CD4-positive, alpha-beta T cell treated with Interleukin-12 subunit alpha and Interleukin-12 subunit beta, for 1 hour (primary cell): ENCODE data around the gene MYL3.
"Not testable (repeated sequence)": the region's sequence is repeated elsewhere in the genome, so short reads cannot be mapped to it uniquely, and the experiment has no call there.

ENCODE experiments used
- DNase-seq: peaks from one replicate; pipeline ENCODE4 v3.0.0-alpha.2; 2020

Gene MYL3

GRCh38 chr3:46849045-46849631 is 14.1 kb downstream of the MYL3 start:
- DNase-seq: no peak

- DNase-seq: peak; percentile 26
Measured at GRCh38 chr3:46848271-46849044, 14.8 kb downstream of the MYL3 start.

GRCh38 chr3:46847744-46848143 is 15.5 kb downstream of the MYL3 start:
- no peak for DNase-seq

DNA sequence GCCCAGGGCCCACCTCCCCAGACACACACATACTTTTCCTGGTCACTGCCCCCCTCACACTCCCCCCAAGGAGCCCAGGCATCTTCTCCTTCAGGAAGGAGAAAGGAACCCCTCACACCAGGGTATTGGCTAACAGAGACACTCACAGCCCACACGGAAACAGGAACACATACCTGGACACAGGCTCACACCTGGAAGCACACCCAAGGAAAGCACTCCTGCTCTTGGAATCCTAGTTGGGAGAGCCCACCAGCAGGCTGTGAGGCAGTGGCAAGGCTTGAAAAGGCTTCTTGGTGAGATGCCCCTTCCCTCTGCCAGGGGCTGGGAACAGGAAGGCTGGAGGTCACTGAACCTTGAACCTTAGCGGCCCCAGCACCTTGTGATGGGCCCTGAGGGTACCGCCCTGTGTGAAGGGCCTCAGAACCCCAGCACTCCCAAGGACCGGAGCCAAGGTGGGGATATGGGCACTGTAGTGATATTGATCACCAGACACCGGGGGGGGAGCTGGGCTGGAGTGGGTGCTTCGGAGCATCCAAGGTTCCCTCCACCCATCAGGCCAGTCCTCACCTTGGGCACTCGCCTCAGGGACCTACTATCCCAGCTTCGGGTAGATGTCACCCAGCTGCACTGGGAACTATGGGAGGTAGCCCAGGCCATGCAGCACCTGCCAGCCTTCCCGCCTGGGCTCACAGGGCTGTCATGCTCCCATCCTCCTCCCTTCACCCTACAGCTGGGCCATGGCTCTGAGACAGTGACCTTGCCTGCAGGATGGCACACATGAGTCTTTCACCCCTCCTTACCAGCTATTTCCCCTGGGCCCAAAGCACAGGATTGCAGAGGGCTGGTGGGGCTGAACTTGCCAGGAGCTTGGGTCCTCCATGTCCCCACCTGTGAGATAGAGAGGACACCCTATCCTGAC is 16.4 kb downstream of the MYL3 start:
- DNase-seq: no peak

- DNase-seq: peak; percentile 81
Measured at GRCh38 chr3:46845860-46846623, 17.2 kb downstream of the MYL3 start.

DNA sequence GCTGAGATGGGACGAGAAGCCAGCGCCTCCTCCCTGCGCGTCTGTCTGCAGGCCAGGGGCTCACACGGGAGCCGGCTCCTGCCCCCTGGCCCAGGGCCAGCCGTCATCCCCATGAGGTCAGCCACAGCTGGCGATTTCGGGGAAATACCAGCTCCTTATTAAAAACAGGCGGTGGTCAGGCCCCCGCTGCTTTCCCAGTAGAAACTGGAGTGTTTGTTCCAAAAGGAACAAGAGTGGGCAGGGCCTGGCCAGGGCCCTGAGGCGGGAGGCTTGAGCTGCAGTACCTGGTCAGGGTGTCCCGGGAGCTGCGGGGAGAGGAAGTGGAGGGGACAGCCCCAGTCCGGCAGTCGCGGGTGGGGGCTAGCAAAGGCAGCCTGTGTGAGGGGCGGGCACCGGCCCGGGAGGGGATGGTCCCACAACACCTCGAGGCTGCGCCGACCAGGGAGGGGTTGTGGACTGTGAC is 17.8 kb downstream of the MYL3 start:
- no peak for DNase-seq

- no peak for DNase-seq
Measured at GRCh38 chr3:46844881-46845312, 18.3 kb downstream of the MYL3 start.

DNA sequence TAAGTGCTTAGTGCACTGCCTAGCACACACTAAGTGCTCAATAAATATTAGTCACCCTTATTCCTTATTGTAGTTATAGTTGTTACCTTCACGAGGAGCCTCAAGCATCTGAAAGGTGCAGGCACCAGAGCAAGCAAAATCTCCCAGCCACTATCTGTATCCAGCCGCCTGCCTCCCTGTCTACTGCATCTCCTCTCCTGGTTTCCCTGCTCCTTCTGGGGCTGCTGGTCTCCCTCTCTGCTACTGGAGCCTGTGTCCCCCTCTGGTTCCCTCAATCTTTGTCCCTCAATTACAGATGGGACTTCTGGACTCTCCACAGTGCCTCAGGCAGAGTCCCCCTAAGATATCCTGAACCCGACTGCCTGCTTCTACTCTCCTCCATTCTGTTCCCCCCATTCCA is 18.8 kb downstream of the MYL3 start:
- no peak for DNase-seq

GRCh38 chr3:46843508-46843907 is 19.7 kb downstream of the MYL3 start:
- DNase-seq: no peak

GRCh38 chr3:46840491-46840890 is 22.8 kb downstream of the MYL3 start:
- no peak for DNase-seq

GRCh38 chr3:46838301-46838700 is 24.9 kb downstream of the MYL3 start:
- DNase-seq: no peak

DNA sequence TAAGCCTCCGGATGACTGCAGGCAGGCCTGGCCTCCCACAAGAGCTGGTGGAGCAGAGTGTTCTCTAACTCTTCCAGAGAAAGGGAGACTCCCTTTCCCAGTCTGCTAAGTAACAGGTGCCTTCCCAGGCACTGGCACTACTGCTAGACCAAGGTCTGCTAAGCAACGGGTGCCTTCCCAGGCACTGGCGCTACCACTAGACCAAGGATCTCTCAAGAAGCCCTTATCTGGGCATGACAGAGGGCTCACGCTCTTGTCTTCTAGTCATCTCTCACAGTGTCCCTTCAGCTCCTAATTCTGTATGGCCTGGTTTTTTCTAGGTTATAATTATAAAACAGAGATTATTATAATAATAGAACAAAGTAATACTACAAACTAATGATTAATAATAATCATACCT is 27.8 kb downstream of the MYL3 start:
- DNase-seq: no peak

DNA sequence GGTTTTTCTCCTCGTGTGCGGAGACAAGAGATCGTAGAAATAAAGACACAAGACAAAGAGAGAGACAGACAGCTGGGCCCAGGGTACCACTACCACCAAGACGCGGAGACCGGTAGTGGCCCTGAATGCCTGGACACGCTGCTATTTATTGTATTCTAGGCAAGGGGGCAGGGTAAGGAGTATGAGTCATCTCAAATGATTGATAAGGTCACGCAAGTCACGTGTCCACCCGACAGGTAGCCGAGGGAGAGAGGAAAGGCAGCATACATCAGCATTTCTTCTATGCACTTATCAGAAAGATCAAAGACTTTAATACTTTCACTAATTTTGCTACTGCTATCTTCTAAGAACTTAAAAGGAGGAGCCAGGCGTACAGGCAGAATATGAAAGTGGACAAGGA is 28.2 kb downstream of the MYL3 start:
- no peak for DNase-seq

DNA sequence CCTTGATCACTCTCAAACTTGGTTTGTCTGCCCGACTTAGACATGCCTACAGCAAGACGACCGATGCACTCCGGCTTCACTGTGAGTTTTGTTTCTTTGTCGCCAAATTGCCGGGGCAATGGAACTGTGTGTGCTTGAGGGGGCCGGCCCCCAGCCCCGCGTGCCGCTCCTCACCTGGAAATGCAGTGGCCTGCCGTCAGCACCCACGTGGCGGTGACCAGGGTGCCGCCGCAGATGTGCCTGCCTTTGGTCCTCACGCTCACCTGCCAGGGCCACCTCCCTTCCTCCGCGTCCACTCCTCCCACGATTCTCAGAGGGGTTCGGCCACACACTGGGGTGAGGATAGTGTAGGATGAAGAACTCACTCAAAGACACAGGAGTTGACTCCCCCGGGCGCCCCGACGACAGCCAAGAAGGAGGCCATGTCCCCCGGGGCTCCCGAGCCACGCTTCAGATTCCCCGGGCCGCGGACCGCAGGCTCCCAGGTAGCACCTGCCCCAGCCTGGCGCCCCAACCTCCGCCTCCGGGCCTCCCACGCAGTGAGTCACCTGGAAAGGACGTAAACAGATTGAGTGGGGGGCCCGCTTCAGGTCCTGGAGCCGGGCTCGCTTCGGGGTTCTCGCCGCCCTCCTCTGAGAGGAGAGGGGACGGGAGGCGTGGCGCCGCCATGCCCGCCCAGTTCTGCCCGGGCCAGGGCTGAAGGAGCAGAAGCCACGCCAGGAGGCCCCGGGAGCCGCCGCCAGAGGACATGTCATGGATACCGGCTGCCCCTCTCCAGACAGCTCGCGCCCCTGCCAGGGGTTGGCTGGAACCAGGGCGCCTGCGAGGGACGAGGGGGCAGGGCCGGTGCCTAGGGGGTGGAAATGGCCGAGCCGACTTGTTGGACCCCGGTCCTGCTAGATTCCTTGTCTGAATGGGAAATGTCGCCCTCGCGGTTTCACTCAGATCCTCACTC is 29.6 kb downstream of the MYL3 start:
- no peak for DNase-seq

DNA sequence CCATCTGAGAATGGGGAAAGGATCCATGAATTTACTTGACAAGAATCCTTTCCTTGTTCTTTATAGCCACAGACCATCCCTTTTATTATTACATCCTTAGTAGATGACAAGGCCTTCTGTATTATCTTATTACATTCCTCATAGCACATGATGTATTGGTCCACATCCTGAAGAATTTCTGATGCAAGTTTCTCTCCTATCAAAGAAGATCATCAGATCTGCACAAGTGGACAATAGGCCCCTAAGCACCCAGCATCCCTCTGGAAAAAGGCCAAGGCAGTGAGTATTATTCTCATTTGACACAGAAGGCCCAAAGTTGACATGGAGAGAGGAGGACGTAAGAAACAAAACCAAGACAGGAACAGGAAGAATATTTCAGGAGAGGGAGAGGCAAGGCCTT is 31.4 kb downstream of the MYL3 start:
- DNase-seq: no peak

- DNase-seq: no peak
Measured at GRCh38 chr3:46831316-46831715, 31.9 kb downstream of the MYL3 start.

GRCh38 chr3:46830801-46831200 is 32.4 kb downstream of the MYL3 start:
- no peak for DNase-seq

DNA sequence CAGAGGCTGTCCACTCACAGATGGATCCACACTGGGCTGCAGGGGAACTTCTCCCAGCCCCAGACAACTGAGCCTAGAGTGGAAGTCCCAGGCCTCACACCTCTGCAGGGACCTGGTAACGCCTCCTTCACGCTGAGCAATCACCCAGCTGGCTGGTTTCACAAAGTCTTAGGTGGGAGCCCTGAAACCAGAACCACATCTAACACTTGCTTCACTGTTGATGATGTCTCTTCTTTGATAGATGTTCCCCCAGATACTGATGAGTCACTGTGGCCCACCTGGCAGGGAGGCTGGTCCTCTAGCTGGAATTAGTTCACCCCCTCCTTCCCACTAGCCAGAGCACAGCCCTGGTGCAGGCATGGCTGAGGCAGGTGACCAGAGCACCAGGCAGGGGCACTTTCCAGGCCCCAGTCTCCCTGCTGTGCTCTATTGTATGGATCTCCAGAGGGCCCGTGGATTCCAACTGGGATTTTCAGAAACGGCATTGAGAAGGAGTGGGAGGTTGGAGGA is 33.5 kb downstream of the MYL3 start:
- peak; percentile 15 for DNase-seq

- DNase-seq: no peak
Measured at GRCh38 chr3:46825450-46825849, 37.8 kb downstream of the MYL3 start.

- DNase-seq: no peak
Measured at GRCh38 chr3:46824211-46824970, 38.9 kb downstream of the MYL3 start.

- not testable (repeated sequence) for DNase-seq
Measured at GRCh38 chr3:46823314-46823713, 39.9 kb downstream of the MYL3 start.
